WTC11 (cell line): Measurements from ENCODE around the gene GAA. TPM values are rescaled to one million over a fixed set of nuclear protein-coding genes. Genes with fewer than 3 reads are reported as not detected.

Experiments
- ATAC-seq: fragments of 200-7000 bp; cut with Tn5 transposase; 2 replicates; pipeline ENCODE4 v1.10.0; 2021; ENCODE audit warnings: mild to moderate bottlenecking, moderate library complexity
- CTCF ChIA-PET: fragments of 300-600 bp; sonication (Branson Sonifier 250); formaldehyde crosslinking; loops from one replicate; lab custom pipeline; 2021; ENCODE audit warnings: antibody characterized with exemption; lab: Charles Lee
- POLR2A ChIA-PET: fragments of 350-600 bp; sonication (Branson Sonifier 250); formaldehyde crosslinking; loops from one replicate; lab custom pipeline; 2021; ENCODE audit warnings: antibody characterized with exemption; lab: Charles Lee
- DNase-seq: peaks from one replicate; pipeline ENCODE4 v3.0.0; 2021; ENCODE audit warnings: low spot score
- H3K27ac Mint-ChIP-seq: 2 replicates; pipeline ENCODE4 v1.8.0; 2021; ENCODE audit warnings: mixed read lengths
- H3K27me3 Mint-ChIP-seq: 2 replicates; pipeline ENCODE4 v1.8.0; 2021; ENCODE audit warnings: low read depth, mild to moderate bottlenecking, moderate library complexity, mixed read lengths
- H3K36me3 Mint-ChIP-seq: 2 replicates; pipeline ENCODE4 v1.8.0; 2021; ENCODE audit warnings: mixed read lengths
- H3K4me1 Mint-ChIP-seq: 2 replicates; pipeline ENCODE4 v1.8.0; 2022; ENCODE audit warnings: mixed read lengths
- H3K4me3 Mint-ChIP-seq: 2 replicates; pipeline ENCODE4 v1.8.0; 2021; ENCODE audit warnings: mild to moderate bottlenecking, moderate library complexity, mixed read lengths
- H3K9me3 Mint-ChIP-seq: 2 replicates; pipeline ENCODE4 v1.8.0; 2021; ENCODE audit warnings: mixed read lengths
- ATF1 ChIP-seq: sonication (generic); formaldehyde crosslinking; IDR thresholded peaks from 2 replicates; pipeline ENCODE4 v1.8.1; 2023; ENCODE audit warnings: mild to moderate bottlenecking, moderate library complexity, missing genetic modification reagents
- ELF4 ChIP-seq: sonication (generic); formaldehyde crosslinking; IDR thresholded peaks from 2 replicates; pipeline ENCODE4 v1.8.1; 2022; ENCODE audit warnings: low read depth, mild to moderate bottlenecking, moderate library complexity, missing genetic modification reagents
- GRHL2 ChIP-seq: fragments of 250-450 bp; sonication (Bioruptor Pico); IDR thresholded peaks from 2 replicates; pipeline ENCODE4 v1.8.0; 2022; ENCODE audit warnings: mild to moderate bottlenecking, moderate library complexity; ENCODE audit not compliant: insufficient replicate concordance, severe bottlenecking
- IRF2 ChIP-seq: sonication (generic); formaldehyde crosslinking; IDR thresholded peaks from 2 replicates; pipeline ENCODE4 v1.8.0; 2022; ENCODE audit warnings: low read depth, missing genetic modification reagents, borderline replicate concordance
- KAT7 ChIP-seq: sonication (generic); formaldehyde crosslinking; IDR thresholded peaks from 2 replicates; pipeline ENCODE4 v1.8.1; 2023; ENCODE audit warnings: missing genetic modification reagents, mild to moderate bottlenecking, borderline replicate concordance
- NFATC4 ChIP-seq: fragments of 250-450 bp; sonication (Bioruptor Pico); IDR thresholded peaks from 2 replicates; pipeline ENCODE4 v1.9.0; 2021; ENCODE audit warnings: mild to moderate bottlenecking
- SMAD3 ChIP-seq: sonication (generic); formaldehyde crosslinking; IDR thresholded peaks from 2 replicates; pipeline ENCODE4 v1.8.0; 2022; ENCODE audit warnings: missing genetic modification reagents, mild to moderate bottlenecking, borderline replicate concordance
- TEAD4 ChIP-seq: sonication (generic); formaldehyde crosslinking; IDR thresholded peaks from 2 replicates; pipeline ENCODE4 v1.8.0; 2022; ENCODE audit warnings: mild to moderate bottlenecking, missing genetic modification reagents
- total RNA-seq: library from RNA; stranded (reverse); gene quantifications from 3 replicates; pipeline ENCODE4 v1.2.3, GENCODE V29; 2021
- TF ChIP-seq, protein P1 (sequence below): sonication (generic); formaldehyde crosslinking; IDR thresholded peaks from 2 replicates; pipeline ENCODE4 v1.8.0; 2023; ENCODE audit warnings: mild to moderate bottlenecking, missing genetic modification reagents
- TF ChIP-seq, protein P2 (sequence below): sonication (generic); formaldehyde crosslinking; IDR thresholded peaks from 2 replicates; pipeline ENCODE4 v1.8.1; 2023; ENCODE audit warnings: mild to moderate bottlenecking, moderate library complexity, missing genetic modification reagents
- TF ChIP-seq, protein P3 (sequence below): fragments of 250-450 bp; sonication (Bioruptor Pico); IDR thresholded peaks from 2 replicates; pipeline ENCODE4 v1.9.0; 2021; ENCODE audit warnings: mild to moderate bottlenecking, borderline replicate concordance
- TF ChIP-seq, protein P4 (sequence below): sonication (generic); formaldehyde crosslinking; IDR thresholded peaks from 2 replicates; pipeline ENCODE4 v1.8.1; 2023; ENCODE audit warnings: mild to moderate bottlenecking, missing genetic modification reagents, moderate library complexity

Gene GAA
- total RNA-seq, 1 experiment from 2014 or later: 91.6 TPM

DNA sequence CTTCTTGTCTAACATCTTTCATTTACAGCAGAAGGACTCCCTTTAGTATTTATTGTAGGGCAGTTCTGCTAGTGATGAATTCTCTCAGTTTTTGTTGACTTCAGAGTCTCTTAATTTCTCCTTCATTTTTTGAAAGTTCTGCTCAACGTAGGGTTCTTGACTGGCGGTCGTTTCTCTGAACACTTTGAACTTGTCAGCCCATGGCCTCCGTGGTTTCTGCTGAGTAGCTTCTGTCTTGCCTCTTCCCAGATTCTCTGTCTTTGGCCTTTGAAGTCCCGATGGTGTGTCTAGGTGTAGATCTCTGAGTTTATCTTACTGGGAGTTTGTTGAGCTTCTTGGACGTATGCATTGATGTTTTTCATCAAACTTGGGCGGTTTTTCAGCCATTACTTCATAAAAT is 13.4 kb downstream of the GAA start:
- Mint-ChIP-seq H3K36me3 (peaks cover 14% of the 10 kb centered on the region), H3K4me3 (no peak overlapping the region), H3K27ac (no peak overlapping the region), H3K4me1 (peaks cover 6% of the 10 kb centered on the region; the same call in 1 of the 2 replicates)
- POLR2A ChIA-PET: no interaction called here
- DNase-seq (no peak), ATAC-seq (no peak)
- CTCF ChIA-PET: interaction anchor here (2.1 to 2.5 kb wide), 2 partner anchors 10 to 14 kb away, joined by 14 to 19 read pairs; partner anchors contain the start of gene GAA
- no peak for TF ChIP-seq TEAD4
- TF ChIP-seq, all 79 proteins: peak for 0
- Mint-ChIP-seq H3K27me3 (no peaks in the 10 kb centered on the region; the same call in 1 of the 2 replicates), H3K9me3 (peaks cover 7% of the 10 kb centered on the region; the same call in 1 of the 2 replicates)

DNA sequence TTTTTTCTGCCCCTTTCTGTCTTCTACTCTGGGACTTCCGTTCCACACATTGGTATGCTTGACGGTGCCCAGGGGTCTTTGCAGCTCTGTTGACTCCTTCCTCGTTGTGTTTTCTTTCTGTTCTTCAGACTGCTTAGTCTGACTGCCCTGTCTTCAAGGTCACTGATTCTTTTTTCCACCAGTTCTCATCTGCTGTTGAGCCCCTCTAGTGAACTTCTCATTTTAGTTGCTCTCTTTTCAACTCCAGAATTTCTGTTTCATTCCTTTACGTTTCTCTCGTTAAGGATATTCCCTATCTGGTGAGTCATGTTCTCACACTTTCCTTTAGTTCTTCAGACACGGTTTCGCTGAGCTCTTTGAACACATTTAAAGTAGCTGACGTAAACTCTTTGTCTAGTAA is 13.8 kb downstream of the GAA start:
- CTCF ChIA-PET: interaction anchor here (0.8 to 2.5 kb wide), 3 partner anchors 9 to 68 kb away, joined by 3 to 19 read pairs (median 14); partner anchors contain the start of gene GAA
- no peak overlapping the region; the same call in 1 of the 2 replicates for H3K27ac Mint-ChIP-seq
- ATAC-seq: no peak

More for the DNA sequence above, 13.8 kb downstream of the GAA start:
- peaks cover 14% of the 10 kb centered on the region for H3K36me3 Mint-ChIP-seq
- no peak for DNase-seq
- TF ChIP-seq ELF4 (no peak), NFATC4 (CRISPR knock-in tag) (no peak), KAT7 (CRISPR knock-in tag) (no peak), ATF1 (CRISPR knock-in tag) (no peak), SMAD3 (no peak), GRHL2 (CRISPR knock-in tag) (no peak), IRF2 (CRISPR knock-in tag) (no peak)
- TF ChIP-seq, protein P1, sequence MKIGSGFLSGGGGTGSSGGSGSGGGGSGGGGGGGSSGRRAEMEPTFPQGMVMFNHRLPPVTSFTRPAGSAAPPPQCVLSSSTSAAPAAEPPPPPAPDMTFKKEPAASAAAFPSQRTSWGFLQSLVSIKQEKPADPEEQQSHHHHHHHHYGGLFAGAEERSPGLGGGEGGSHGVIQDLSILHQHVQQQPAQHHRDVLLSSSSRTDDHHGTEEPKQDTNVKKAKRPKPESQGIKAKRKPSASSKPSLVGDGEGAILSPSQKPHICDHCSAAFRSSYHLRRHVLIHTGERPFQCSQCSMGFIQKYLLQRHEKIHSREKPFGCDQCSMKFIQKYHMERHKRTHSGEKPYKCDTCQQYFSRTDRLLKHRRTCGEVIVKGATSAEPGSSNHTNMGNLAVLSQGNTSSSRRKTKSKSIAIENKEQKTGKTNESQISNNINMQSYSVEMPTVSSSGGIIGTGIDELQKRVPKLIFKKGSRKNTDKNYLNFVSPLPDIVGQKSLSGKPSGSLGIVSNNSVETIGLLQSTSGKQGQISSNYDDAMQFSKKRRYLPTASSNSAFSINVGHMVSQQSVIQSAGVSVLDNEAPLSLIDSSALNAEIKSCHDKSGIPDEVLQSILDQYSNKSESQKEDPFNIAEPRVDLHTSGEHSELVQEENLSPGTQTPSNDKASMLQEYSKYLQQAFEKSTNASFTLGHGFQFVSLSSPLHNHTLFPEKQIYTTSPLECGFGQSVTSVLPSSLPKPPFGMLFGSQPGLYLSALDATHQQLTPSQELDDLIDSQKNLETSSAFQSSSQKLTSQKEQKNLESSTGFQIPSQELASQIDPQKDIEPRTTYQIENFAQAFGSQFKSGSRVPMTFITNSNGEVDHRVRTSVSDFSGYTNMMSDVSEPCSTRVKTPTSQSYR (CRISPR knock-in tag): no peak
- TF ChIP-seq, protein P2, sequence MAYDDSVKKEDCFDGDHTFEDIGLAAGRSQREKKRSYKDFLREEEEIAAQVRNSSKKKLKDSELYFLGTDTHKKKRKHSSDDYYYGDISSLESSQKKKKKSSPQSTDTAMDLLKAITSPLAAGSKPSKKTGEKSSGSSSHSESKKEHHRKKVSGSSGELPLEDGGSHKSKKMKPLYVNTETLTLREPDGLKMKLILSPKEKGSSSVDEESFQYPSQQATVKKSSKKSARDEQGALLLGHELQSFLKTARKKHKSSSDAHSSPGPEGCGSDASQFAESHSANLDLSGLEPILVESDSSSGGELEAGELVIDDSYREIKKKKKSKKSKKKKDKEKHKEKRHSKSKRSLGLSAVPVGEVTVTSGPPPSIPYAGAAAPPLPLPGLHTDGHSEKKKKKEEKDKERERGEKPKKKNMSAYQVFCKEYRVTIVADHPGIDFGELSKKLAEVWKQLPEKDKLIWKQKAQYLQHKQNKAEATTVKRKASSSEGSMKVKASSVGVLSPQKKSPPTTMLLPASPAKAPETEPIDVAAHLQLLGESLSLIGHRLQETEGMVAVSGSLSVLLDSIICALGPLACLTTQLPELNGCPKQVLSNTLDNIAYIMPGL (CRISPR knock-in tag): no peak
- TF ChIP-seq, protein P3, sequence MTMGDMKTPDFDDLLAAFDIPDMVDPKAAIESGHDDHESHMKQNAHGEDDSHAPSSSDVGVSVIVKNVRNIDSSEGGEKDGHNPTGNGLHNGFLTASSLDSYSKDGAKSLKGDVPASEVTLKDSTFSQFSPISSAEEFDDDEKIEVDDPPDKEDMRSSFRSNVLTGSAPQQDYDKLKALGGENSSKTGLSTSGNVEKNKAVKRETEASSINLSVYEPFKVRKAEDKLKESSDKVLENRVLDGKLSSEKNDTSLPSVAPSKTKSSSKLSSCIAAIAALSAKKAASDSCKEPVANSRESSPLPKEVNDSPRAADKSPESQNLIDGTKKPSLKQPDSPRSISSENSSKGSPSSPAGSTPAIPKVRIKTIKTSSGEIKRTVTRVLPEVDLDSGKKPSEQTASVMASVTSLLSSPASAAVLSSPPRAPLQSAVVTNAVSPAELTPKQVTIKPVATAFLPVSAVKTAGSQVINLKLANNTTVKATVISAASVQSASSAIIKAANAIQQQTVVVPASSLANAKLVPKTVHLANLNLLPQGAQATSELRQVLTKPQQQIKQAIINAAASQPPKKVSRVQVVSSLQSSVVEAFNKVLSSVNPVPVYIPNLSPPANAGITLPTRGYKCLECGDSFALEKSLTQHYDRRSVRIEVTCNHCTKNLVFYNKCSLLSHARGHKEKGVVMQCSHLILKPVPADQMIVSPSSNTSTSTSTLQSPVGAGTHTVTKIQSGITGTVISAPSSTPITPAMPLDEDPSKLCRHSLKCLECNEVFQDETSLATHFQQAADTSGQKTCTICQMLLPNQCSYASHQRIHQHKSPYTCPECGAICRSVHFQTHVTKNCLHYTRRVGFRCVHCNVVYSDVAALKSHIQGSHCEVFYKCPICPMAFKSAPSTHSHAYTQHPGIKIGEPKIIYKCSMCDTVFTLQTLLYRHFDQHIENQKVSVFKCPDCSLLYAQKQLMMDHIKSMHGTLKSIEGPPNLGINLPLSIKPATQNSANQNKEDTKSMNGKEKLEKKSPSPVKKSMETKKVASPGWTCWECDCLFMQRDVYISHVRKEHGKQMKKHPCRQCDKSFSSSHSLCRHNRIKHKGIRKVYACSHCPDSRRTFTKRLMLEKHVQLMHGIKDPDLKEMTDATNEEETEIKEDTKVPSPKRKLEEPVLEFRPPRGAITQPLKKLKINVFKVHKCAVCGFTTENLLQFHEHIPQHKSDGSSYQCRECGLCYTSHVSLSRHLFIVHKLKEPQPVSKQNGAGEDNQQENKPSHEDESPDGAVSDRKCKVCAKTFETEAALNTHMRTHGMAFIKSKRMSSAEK (CRISPR knock-in tag): no peak
- TF ChIP-seq, protein P4, sequence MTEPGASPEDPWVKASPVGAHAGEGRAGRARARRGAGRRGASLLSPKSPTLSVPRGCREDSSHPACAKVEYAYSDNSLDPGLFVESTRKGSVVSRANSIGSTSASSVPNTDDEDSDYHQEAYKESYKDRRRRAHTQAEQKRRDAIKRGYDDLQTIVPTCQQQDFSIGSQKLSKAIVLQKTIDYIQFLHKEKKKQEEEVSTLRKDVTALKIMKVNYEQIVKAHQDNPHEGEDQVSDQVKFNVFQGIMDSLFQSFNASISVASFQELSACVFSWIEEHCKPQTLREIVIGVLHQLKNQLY (CRISPR knock-in tag): no peak
- TF ChIP-seq, all 79 proteins: peak for 0
- peaks cover 7% of the 10 kb centered on the region; the same call in 1 of the 2 replicates for H3K9me3 Mint-ChIP-seq
- POLR2A ChIA-PET: no interaction called here
- peaks cover 6% of the 10 kb centered on the region; the same call in 1 of the 2 replicates for H3K4me1 Mint-ChIP-seq
- H3K27me3 Mint-ChIP-seq: no peaks in the 10 kb centered on the region; the same call in 1 of the 2 replicates
- H3K4me3 Mint-ChIP-seq: no peak overlapping the region
